HCT116 (cell line): ENCODE data around the gene SSTR3. TPM values are rescaled to one million over a fixed set of nuclear protein-coding genes. Genes with fewer than 3 reads are reported as not detected.

Experiments
- ATAC-seq: fragments of 200-7000 bp; cut with Tn5 transposase; 2 replicates; pipeline ENCODE4 v1.9.1; 2020; ENCODE audit warnings: mild to moderate bottlenecking, moderate library complexity
- BruUV-seq: library from RNA; stranded (reverse); fragments of 400-500 nt; replicated peaks from 2 replicates; lab custom pipeline; 2021; lab: Mats Ljungman, UMichigan
- CTCF ChIA-PET: fragments of 300-600 bp; sonication (Branson Sonifier 250); formaldehyde crosslinking; loops from one replicate; lab custom pipeline; 2021; ENCODE audit warnings: antibody characterized with exemption; lab: Charles Lee
- POLR2A ChIA-PET: fragments of 300-600, 350-600 bp; sonication (Branson Sonifier 250); formaldehyde crosslinking; loops from one replicate; lab custom pipeline; 2021; ENCODE audit warnings: antibody characterized with exemption; lab: Charles Lee
- RAD21 ChIA-PET, 2 experiments: fragments of 300-600 bp; sonication (Branson Sonifier 250); formaldehyde crosslinking; loops; one replicate each; lab custom pipeline; 2023; ENCODE audit warnings: low total read pairs in 2 of 2; ENCODE audit not compliant: uncharacterized antibody in 2 of 2, unreplicated experiment in 2 of 2, low non-redundant PET in 1 of 2; lab: Charles Lee
- DNase-seq: peaks from one replicate; pipeline ENCODE4 v3.0.0-alpha.2; 2010; ENCODE audit warnings: low read depth, low spot score
- H2AFZ ChIP-seq: fragments of 200-600 bp; shearing (Covaris generic), sonication (generic); 2 replicates; pipeline ENCODE4 v1.6.1; 2017; ENCODE audit warnings: low read depth, mixed run types, mixed read lengths, antibody characterized with exemption, low read length; ENCODE audit not compliant: poor library complexity, severe bottlenecking
- H3K27ac ChIP-seq: 2 replicates; pipeline ENCODE4 v1.5.1; 2012; ENCODE audit warnings: low read depth, low read length
- H3K27me3 ChIP-seq: fragments of 200-600 bp; sonication (generic); 2 replicates; pipeline ENCODE4 v1.6.1; 2016; ENCODE audit warnings: mixed run types, low read length, mixed read lengths; ENCODE audit not compliant: insufficient read depth
- H3K36me3 ChIP-seq, 2 experiments: fragments of 200-500 bp in 1 of 2; fragments of 200-600 bp in 1 of 2; sonication (Bioruptor generic) in 1 of 2; sonication (generic) in 1 of 2; 2 replicates each; pipeline versions ENCODE4 v1.5.1 to v1.6.1; 2014 to 2016; ENCODE audit warnings: low read length in 2 of 2, inconsistent platforms in 1 of 2, mixed read lengths in 1 of 2, mixed run types in 1 of 2; ENCODE audit not compliant: insufficient read depth in 2 of 2, control insufficient read depth in 1 of 2
- H3K4me1 ChIP-seq, 2 experiments: fragments of 200-600 bp in 1 of 2; sonication (generic) in 1 of 2; 2 replicates each; pipeline versions ENCODE4 v1.5.1 to v1.6.1; 2012 to 2017; ENCODE audit warnings: low read length in 2 of 2, inconsistent platforms in 1 of 2, mild to moderate bottlenecking in 1 of 2, mixed read lengths in 1 of 2, mixed run types in 1 of 2, moderate library complexity in 1 of 2; ENCODE audit not compliant: insufficient read depth in 2 of 2, control insufficient read depth in 1 of 2
- H3K4me2 ChIP-seq: fragments of 200-600 bp; sonication (generic); 2 replicates; pipeline ENCODE4 v1.6.1; 2017; ENCODE audit warnings: mixed run types, low read length, mixed read lengths
- H3K4me3 ChIP-seq, 2 experiments: fragments of 200-600 bp in 1 of 2; sonication (generic) in 1 of 2; replicated peaks in 1 of 2; 2 replicates each; pipeline ENCODE4 v1.5.1; 2011 to 2016; ENCODE audit warnings: low read length in 2 of 2, control low read depth in 1 of 2, low read depth in 1 of 2, mild to moderate bottlenecking in 1 of 2, mixed read lengths in 1 of 2, mixed run types in 1 of 2
- H3K79me2 ChIP-seq: fragments of 200-600 bp; sonication (generic); 2 replicates; pipeline ENCODE4 v1.6.1; 2017; ENCODE audit warnings: mild to moderate bottlenecking, mixed run types, low read length, moderate library complexity, mixed read lengths; ENCODE audit not compliant: insufficient read depth
- H3K9ac ChIP-seq: fragments of 200-600 bp; sonication (generic); 2 replicates; pipeline ENCODE4 v1.6.1; 2016; ENCODE audit warnings: low read length, mixed read lengths
- H3K9me2 ChIP-seq: fragments of 200-600 bp; sonication (generic), shearing (Covaris generic); 2 replicates; pipeline ENCODE4 v1.6.1; 2017; ENCODE audit warnings: mixed run types, mild to moderate bottlenecking, moderate library complexity; ENCODE audit not compliant: insufficient read depth
- H3K9me3 ChIP-seq, 2 experiments: fragments of 200-500 bp in 1 of 2; fragments of 200-600 bp in 1 of 2; sonication (Bioruptor generic) in 1 of 2; sonication (generic) in 1 of 2; 2 replicates each; pipeline ENCODE4 v1.6.1; 2014 to 2017; ENCODE audit warnings: low read length in 2 of 2, mixed read lengths in 2 of 2, inconsistent platforms in 1 of 2, low read depth in 1 of 2, mild to moderate bottlenecking in 1 of 2, mixed run types in 1 of 2, moderate library complexity in 1 of 2; ENCODE audit not compliant: control insufficient read depth in 1 of 2, insufficient read depth in 1 of 2
- H4K20me1 ChIP-seq: fragments of 200-600 bp; sonication (generic), shearing (Covaris generic); 2 replicates; pipeline ENCODE4 v1.6.1; 2017; ENCODE audit warnings: mixed run types, mild to moderate bottlenecking, moderate library complexity; ENCODE audit not compliant: insufficient read depth
- ATF3 ChIP-seq: IDR thresholded peaks from 2 replicates; pipeline ENCODE4 v1.6.1; 2012
- CBX3 ChIP-seq: IDR thresholded peaks from 2 replicates; pipeline ENCODE4 v1.6.1; 2012; ENCODE audit warnings: low read depth
- CEBPB ChIP-seq: IDR thresholded peaks from 2 replicates; pipeline ENCODE4 v1.6.1; 2012; ENCODE audit warnings: low read depth
- CTCF ChIP-seq, 3 experiments: fragments of 200-600 bp in 1 of 3; sonication (generic) in 1 of 3; IDR thresholded peaks in 2 of 3; conservative IDR thresholded peaks in 1 of 3; 2 replicates each; pipeline ENCODE4 v1.5.1; 2012 to 2017; ENCODE audit warnings: low read depth in 2 of 3, low read length in 2 of 3, antibody characterized with exemption in 1 of 3, borderline replicate concordance in 1 of 3, control low read depth in 1 of 3, mild to moderate bottlenecking in 1 of 3, mixed read lengths in 1 of 3, mixed run types in 1 of 3, moderate library complexity in 1 of 3; ENCODE audit not compliant: insufficient read depth in 1 of 3
- ELF1 ChIP-seq: IDR thresholded peaks from 2 replicates; pipeline ENCODE4 v1.6.1; 2012; ENCODE audit warnings: low read depth, borderline replicate concordance
- EZH2 ChIP-seq: fragments of 200-600 bp; sonication (generic); IDR thresholded peaks from 2 replicates; pipeline ENCODE4 v1.6.1; 2017; ENCODE audit warnings: antibody characterized with exemption, mixed run types
- EZH2phosphoT487 ChIP-seq: fragments of 200-600 bp; IDR thresholded peaks from 2 replicates; pipeline ENCODE4 v1.6.1; 2018; ENCODE audit warnings: antibody characterized with exemption, borderline replicate concordance
- JUND ChIP-seq: IDR thresholded peaks from 2 replicates; pipeline ENCODE4 v1.6.1; 2012
- MAX ChIP-seq: IDR thresholded peaks from 2 replicates; pipeline ENCODE4 v1.6.1; 2012
- POLR2A ChIP-seq: IDR thresholded peaks from 2 replicates; pipeline ENCODE4 v1.7.0; 2011; ENCODE audit warnings: borderline replicate concordance; ENCODE audit not compliant: insufficient read depth, insufficient read length; ENCODE audit errors: extremely low read depth
- POLR2AphosphoS5 ChIP-seq: IDR thresholded peaks from 2 replicates; pipeline ENCODE4 v1.6.1; 2011; ENCODE audit warnings: mild to moderate bottlenecking, low read depth, low read length, moderate library complexity
- RAD21 ChIP-seq: IDR thresholded peaks from 2 replicates; pipeline ENCODE4 v1.6.1; 2012; ENCODE audit warnings: low read depth, mild to moderate bottlenecking
- SRF ChIP-seq: IDR thresholded peaks from 2 replicates; pipeline ENCODE4 v1.6.1; 2012; ENCODE audit warnings: low read depth
- ZNF274 ChIP-seq: fragments of 200-500 bp; sonication (Bioruptor generic); IDR thresholded peaks from 2 replicates; pipeline ENCODE4 v1.6.1; 2014; ENCODE audit warnings: mild to moderate bottlenecking, low read depth, low read length, inconsistent platforms
- intact Hi-C: fragments of 100-400 bp; cut with micrococcal nuclease; formaldehyde crosslinking; loops from 2 replicates; pipeline ENCODE4 v1.10.0; 2022
- total RNA-seq: library from RNA; stranded (reverse); gene quantifications from one replicate; pipeline ENCODE4 v1.2.1, GENCODE V29; 2021; ENCODE audit not compliant: unreplicated experiment

SSTR3 gene
- total RNA-seq, 1 experiment from 2014 or later, result not detected

- intact Hi-C loops, result loop anchor here (5.0 kb wide), 1 partner anchor 479 kb away; no protein-coding TSS in a partner anchor
- Histone ChIP-seq H3K9ac (peak overlapping the region; percentile 24; the same call in 1 of the 2 replicates), H3K4me1 (peaks cover 21 to 33% of the 10 kb centered on the region in 2 experiments), H3K9me3 (peaks cover 0 to 18% of the 10 kb centered on the region in 2 experiments; a peak in 1 of 4 replicates), H3K4me3 (no peak overlapping the region), H3K27me3 (no peaks in the 10 kb centered on the region), H3K79me2 (no peaks in the 10 kb centered on the region), H3K9me2 (no peaks in the 10 kb centered on the region), H3K36me3 (no peaks in the 10 kb centered on the region), H3K27ac (no peak overlapping the region), H2AFZ (peak overlapping the region; percentile 67), H3K4me2 (peak overlapping the region; percentile 63), H4K20me1 (no peaks in the 10 kb centered on the region)
- peak; percentile 45 for DNase-seq
- CTCF ChIA-PET, result interaction anchor here (0.8 to 3.8 kb wide), 16 partner anchors 10 to 485 kb away, joined by 3 to 44 read pairs (median 6); partner anchors contain the start of genes IFT27 and RAC2
- BruUV-seq, result no TSS peak
- peak; percentile 85 to 92 (median 92) for TF ChIP-seq CTCF (IDR thresholded peaks at IDR 0.05 in 2 of 3, conservative IDR thresholded peaks at IDR 0.05 in 1 of 3; ENCODE audit: borderline replicate concordance in 1 of 3, insufficient read depth in 1 of 3, low read depth in 2 of 3, low read length in 2 of 3)
- no peak for TF ChIP-seq EZH2
- peak; percentile 76 for TF ChIP-seq RAD21
- POLR2A ChIA-PET, result interaction anchor here (0.6 to 0.7 kb wide), 2 partner anchors 14 to 178 kb away, joined by 3 read pairs; no protein-coding TSS in a partner anchor
- RAD21 ChIA-PET, result no interaction called here
- peak; percentile 72 for ATAC-seq
Measured at GRCh38 chr22:37260901-37261336, 48.6 kb upstream of the SSTR3 start.

GRCh38 chr22:37260155-37260795 is 48.0 kb upstream of the SSTR3 start:
- Histone ChIP-seq H3K4me2 (peak overlapping the region; percentile 63), H3K4me3 (no peak overlapping the region), H3K4me1 (peaks cover 22 to 37% of the 10 kb centered on the region in 2 experiments), H3K9me3 (peaks cover 0 to 18% of the 10 kb centered on the region in 2 experiments; a peak in 1 of 4 replicates), H3K36me3 (no peaks in the 10 kb centered on the region), H2AFZ (peak overlapping the region; percentile 70), H3K27ac (no peak overlapping the region), H3K79me2 (no peaks in the 10 kb centered on the region), H3K27me3 (no peaks in the 10 kb centered on the region), H4K20me1 (no peaks in the 10 kb centered on the region), H3K9me2 (no peaks in the 10 kb centered on the region), H3K9ac (peak overlapping the region; percentile 24; the same call in 1 of the 2 replicates)
- ChIA-PET POLR2A (interaction anchor here (0.6 to 1.0 kb wide), 4 partner anchors 7 to 179 kb away, joined by 3 to 5 read pairs (median 3); no protein-coding TSS in a partner anchor), RAD21 (interaction anchor here (0.5 to 1.5 kb wide), 2 partner anchors 56 to 63 kb away, joined by 3 to 5 read pairs; no protein-coding TSS in a partner anchor), CTCF (interaction anchor here (0.7 to 3.8 kb wide), 23 partner anchors 7 to 484 kb away, joined by 3 to 44 read pairs (median 4); partner anchors contain the start of genes C1QTNF6, IFT27 and RAC2)
- intact Hi-C loops, result loop anchor here (5.0 kb wide), 1 partner anchor 478 kb away; no protein-coding TSS in a partner anchor
- ATAC-seq (peak; percentile 24; the same call in 1 of the 2 replicates), DNase-seq (no peak)
- BruUV-seq, result no TSS peak
- TF ChIP-seq EZH2, result no peak
- TF ChIP-seq JUND, result no peak
- TF ChIP-seq CEBPB, result no peak
- no peak for TF ChIP-seq SRF
- TF ChIP-seq POLR2A, result no peak
- TF ChIP-seq ZNF274, result no peak
- no peak for TF ChIP-seq MAX
- no peak for TF ChIP-seq ELF1
- no peak for TF ChIP-seq ATF3
- no peak for TF ChIP-seq CBX3
- TF ChIP-seq EZH2phosphoT487, result no peak
- TF ChIP-seq POLR2AphosphoS5, result no peak
